Muscle of leg (tissue), 11 donors: ENCODE measurements around the gene CTRL. TPM values are rescaled to one million over a fixed set of nuclear protein-coding genes. Genes with fewer than 3 reads are reported as not detected.

Experiments used
- DNase-seq: peaks from one replicate; pipeline ENCODE4 v3.0.0; 2013
- H3K27ac ChIP-seq: one replicate; pipeline ENCODE4 v1.5.1; 2013; ENCODE audit warnings: mild to moderate bottlenecking, low read length, control low read depth
- H3K27me3 ChIP-seq: one replicate; pipeline ENCODE4 v1.6.1; 2013; ENCODE audit warnings: low read length; ENCODE audit not compliant: control insufficient read depth, insufficient read depth
- H3K36me3 ChIP-seq: one replicate; pipeline ENCODE4 v1.6.1; 2013; ENCODE audit warnings: low read length; ENCODE audit not compliant: control insufficient read depth, insufficient read depth
- H3K4me1 ChIP-seq: one replicate; pipeline ENCODE4 v1.6.1; 2013; ENCODE audit warnings: low read length; ENCODE audit not compliant: control insufficient read depth, insufficient read depth
- H3K4me3 ChIP-seq: one replicate; pipeline ENCODE4 v1.5.1; 2013; ENCODE audit warnings: low read length, control low read depth
- H3K9me3 ChIP-seq: replicated peaks from 2 replicates; pipeline ENCODE4 v1.6.1; 2013; ENCODE audit warnings: low read depth, low read length; ENCODE audit not compliant: control insufficient read depth
- WGBS: methylation state at CpG from one replicate; pipeline ENCODE4 v1.1.5; 2013; ENCODE audit warnings: missing lambda C conversion rate; ENCODE audit not compliant: insufficient coverage; 5-methylcytosine and 5-hydroxymethylcytosine counted together
- polyA plus RNA-seq, 8 donors: library from polyadenylated mRNA; unstranded; fragments of 120-200 nt; gene quantifications; one replicate each; pipeline versions ENCODE4 v1.2.1 to v1.2.3, GENCODE V29; 2013; ENCODE audit warnings: inconsistent platforms in 1 of 8, low replicate concordance in 1 of 8; ENCODE audit not compliant: insufficient read length in 8 of 8, insufficient read depth in 1 of 8
- total RNA-seq: library from RNA; stranded (reverse); fragments of 120-200 nt; gene quantifications from one replicate; pipeline ENCODE4 v1.2.4, GENCODE V29; 2013

The CTRL gene
- total and polyA plus RNA-seq, 9 donors: 0.66 to 5.2 (median 3.6) TPM

DNA sequence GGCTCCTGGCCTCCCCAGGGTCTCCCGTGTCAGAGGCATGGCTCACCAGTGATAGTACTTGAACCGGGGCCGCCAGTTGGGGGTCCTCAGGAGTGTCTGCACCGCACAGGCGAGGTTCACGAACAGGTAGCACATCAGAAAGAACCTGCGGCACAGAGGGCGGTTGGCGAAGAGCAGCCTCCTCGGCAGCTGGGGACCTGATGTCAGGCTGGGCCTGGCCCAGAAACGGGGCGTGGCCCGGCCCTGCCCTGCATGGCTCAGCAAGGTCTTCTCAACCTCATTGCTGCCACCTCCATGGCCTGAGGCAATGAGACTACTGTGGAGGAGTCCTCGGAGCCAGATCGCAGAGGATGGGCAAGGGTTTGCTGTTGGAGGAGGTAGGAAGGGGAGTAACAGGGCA lies 16.4 kb upstream of the CTRL start:
- Histone ChIP-seq H3K4me3 (no peak overlapping the region), H3K4me1 (peaks cover 41% of the 10 kb centered on the region), H3K27me3 (no peaks in the 10 kb centered on the region), H3K36me3 (peaks cover 92% of the 10 kb centered on the region), H3K27ac (no peak overlapping the region), H3K9me3 (no peaks in the 10 kb centered on the region)
- DNase-seq: no peak
- 93% methylated on average over 15 of the region's 15 CpGs for WGBS

DNA sequence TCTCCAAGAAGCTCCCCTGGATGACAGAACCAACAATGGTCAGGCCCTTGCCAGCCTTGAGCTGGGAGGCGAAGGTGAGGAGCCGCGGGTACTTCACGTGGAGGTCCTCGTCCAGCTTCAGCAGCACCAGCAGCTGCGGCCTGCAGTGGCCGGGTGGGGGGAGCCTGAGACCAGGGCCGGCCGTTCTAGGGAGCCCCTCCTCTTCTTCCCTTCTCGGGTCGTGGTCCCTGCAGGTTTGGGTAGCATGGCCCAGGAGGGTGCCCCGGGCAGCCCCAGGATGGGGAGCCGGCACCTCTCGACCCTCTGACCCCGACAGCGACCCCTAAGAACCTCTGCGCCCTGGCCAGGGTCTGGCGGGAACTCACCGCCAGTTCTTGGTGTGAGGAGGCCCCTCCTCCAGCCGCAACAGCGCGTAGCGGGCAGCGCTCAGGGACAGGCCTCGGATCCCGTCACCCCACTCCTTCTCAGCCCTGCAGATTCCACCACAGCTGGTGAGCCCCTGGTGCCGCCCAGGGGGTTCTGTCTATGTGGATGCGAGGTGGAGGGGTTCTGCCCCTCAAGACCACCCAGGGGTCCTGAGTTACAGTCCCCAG lies 15.4 kb upstream of the CTRL start:
- no peak for DNase-seq
- Histone ChIP-seq H3K9me3 (no peaks in the 10 kb centered on the region), H3K36me3 (peaks cover 98% of the 10 kb centered on the region), H3K4me3 (no peak overlapping the region), H3K27me3 (no peaks in the 10 kb centered on the region), H3K4me1 (peaks cover 40% of the 10 kb centered on the region), H3K27ac (no peak overlapping the region)
- WGBS: 89% methylated on average over 20 of the region's 28 CpGs

DNA sequence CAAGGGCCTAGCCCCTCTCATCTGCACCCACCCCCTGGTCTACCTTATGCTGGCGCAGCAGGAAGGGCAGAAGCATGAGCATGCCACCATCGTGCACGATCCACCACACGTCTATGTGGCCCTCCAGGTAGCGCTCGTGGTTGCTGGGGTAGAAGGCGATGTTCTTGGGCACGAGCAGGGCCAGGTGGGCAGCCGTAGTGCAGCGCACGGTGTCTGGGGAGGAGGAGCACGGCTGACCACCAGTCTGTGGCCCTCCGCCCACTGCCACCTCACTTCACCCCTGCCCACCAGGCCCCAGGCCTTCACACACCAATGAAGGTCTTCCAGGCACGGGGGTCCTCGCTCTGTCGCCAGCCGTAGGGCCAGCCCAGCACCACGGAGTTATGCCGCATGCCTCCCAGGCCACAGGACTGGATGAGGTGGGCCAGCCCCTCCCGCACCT lies 14.5 kb upstream of the CTRL start:
- H3K36me3 ChIP-seq: peaks cover 98% of the 10 kb centered on the region
- no peak overlapping the region for H3K27ac ChIP-seq
- WGBS: 88% methylated on average over 18 of the region's 20 CpGs
- H3K4me3 ChIP-seq: no peak overlapping the region
- no peaks in the 10 kb centered on the region for H3K9me3 ChIP-seq
- no peaks in the 10 kb centered on the region for H3K27me3 ChIP-seq
- no peak for DNase-seq
- H3K4me1 ChIP-seq: peaks cover 31% of the 10 kb centered on the region

DNA sequence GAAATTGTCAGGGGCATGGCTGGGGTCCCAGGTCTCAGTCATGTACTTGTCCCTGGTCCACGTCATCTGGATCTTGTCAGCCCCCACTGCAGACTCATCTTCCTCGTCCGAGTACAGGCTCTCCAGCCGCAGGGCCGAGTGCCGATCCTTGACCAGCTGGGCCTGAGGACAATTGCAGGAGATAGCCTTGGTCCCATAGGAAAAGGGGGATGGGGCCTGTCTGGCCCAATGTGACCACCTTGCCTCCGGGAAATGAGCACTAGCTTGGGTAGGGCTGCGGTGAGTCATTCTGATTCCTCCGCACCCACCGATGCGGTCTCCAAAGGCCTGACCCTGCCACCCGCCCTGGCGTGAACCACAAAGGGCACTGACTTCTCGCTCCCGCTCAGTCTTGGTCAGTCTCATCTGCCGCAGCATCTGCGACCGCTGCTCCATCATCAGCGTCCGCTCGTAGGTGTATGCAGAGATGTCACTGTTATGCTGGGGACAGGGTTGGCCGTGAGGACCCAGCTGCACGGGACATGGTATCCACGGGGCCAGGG lies 13.8 kb upstream of the CTRL start:
- whole genome bisulfite sequencing: 85% methylated on average over 18 of the region's 24 CpGs
- H3K4me3 ChIP-seq: no peak overlapping the region
- H3K9me3 ChIP-seq: no peaks in the 10 kb centered on the region
- H3K36me3 ChIP-seq: peaks cover 93% of the 10 kb centered on the region
- peaks cover 24% of the 10 kb centered on the region for H3K4me1 ChIP-seq
- peak overlapping the region; percentile 13 for H3K27ac ChIP-seq
- no peak for DNase-seq
- H3K27me3 ChIP-seq: no peaks in the 10 kb centered on the region

DNA sequence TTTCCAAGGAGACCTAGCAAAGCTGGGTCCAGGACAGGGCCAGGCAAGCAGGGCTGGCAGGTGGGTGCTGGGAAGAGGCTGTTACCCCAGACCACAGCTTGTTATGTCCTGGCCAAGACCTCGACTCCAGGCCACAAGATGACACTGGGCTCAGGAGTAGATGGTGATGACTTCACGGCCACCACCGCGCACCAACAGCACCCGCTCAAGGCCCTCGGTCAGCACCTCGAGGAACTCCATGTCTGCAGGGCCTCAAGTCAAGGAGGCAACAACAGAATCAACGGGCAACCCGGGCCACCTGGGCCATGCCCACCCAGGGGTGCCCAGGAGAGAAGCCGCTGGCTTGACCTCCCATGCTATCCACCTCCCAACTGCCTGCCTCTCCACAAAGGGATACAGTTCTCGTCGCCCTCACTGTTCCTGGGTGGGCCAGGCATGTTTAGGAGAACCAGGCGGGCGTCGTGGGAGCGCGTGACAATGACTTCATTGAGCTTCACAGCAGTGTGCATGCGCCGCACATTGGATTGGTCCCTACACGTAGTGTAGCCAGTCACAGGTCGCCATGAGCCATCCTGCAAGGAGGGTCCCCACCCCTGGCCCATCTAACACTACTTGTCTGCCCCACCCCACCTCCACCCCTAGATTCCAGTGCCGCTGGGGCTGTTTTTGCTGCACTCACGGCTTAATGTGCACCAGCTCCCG lies 13.2 kb upstream of the CTRL start:
- peaks cover 88% of the 10 kb centered on the region for H3K36me3 ChIP-seq
- H3K9me3 ChIP-seq: no peaks in the 10 kb centered on the region
- peak overlapping the region; percentile 85 for H3K27ac ChIP-seq
- 86% methylated on average over 23 of the region's 24 CpGs for WGBS
- H3K4me3 ChIP-seq: no peak overlapping the region
- peaks cover 24% of the 10 kb centered on the region for H3K4me1 ChIP-seq
- H3K27me3 ChIP-seq: no peaks in the 10 kb centered on the region
- no peak for DNase-seq

DNA sequence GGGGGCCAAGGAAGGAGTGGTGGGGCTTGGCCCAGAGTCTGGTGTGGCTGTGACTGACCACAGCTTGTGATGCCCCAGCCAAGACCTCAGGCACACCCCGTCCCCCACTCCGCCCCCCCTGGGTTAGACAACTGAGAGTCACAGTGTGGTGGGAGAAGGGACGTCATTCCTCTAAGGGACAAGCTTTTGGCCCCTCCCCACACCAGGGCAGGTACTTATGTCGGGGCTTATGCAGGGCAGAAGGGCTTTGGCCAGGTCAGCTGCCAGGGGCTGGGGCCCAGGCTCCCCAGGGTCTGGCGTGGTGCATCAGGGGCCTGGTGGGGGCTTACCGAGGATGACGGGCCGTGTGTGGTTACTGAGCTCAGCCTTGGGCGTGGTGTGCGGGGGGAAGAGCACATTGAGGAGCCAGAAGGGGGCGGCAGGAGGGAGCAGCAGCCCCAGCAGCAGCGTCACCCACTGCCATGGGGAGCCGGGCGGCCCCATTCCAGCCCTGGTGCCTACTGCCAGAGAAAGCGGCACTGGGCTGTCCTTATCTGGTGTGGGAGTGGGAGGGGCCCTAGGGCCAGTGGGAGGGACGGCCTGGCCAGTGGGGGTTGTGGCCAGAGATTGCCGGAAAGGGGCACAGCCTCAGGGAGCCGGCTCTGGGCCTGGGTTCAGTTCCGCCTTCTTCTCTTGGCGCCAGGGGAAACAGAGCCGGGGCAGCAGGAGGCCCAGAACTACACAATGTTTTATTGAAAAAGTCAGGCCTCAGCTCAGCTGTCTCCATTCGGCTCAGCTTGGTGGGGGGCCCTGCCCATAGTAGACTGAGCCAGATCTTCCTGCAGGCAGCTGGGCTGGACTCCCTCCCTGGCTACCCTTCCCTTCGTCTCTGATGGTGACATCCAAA lies 12.2 kb upstream of the CTRL start, which contains the start of gene LCAT:
Gene LCAT (minus strand): TSS at position 502 of the 886 bp plus-strand sequence. CDS start 19 bp downstream, at position 483.
- Histone ChIP-seq H3K4me3 (no peak within 1 kb of the TSS), H3K27ac (peak within 1 kb of the TSS; percentile 85), H3K36me3 (peaks cover 87% of the 10 kb centered on the region), H3K9me3 (no peaks in the 10 kb centered on the region), H3K27me3 (no peaks in the 10 kb centered on the region), H3K4me1 (peaks cover 24% of the 10 kb centered on the region)
- 48% methylated on average over 19 of the region's 23 CpGs for WGBS
- peak; percentile 80 for DNase-seq

DNA sequence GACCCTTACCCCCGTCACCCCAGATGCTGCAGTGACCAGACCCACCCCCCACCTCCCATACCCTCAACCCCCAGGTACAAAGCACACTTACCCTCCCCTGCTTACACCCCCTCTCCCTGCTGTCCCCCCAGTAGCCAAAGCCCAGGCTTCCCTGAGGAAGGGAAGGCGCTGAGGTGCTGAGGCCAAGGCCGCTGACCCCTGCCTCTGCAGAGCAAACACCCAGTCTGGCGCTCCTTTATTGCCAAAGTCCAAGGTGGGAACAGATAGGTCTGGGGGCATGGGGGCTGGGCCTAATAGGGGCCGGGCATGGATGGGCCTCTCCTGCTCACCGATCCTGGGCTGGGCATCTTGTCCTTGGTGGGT lies 11.6 kb upstream of the CTRL start:
- no peak overlapping the region for H3K4me3 ChIP-seq
- WGBS: 81% methylated on average over 5 of the region's 6 CpGs
- DNase-seq: no peak
- H3K27me3 ChIP-seq: no peaks in the 10 kb centered on the region
- peak overlapping the region; percentile 85 for H3K27ac ChIP-seq
- H3K36me3 ChIP-seq: peaks cover 81% of the 10 kb centered on the region
- H3K9me3 ChIP-seq: no peaks in the 10 kb centered on the region
- H3K4me1 ChIP-seq: peaks cover 24% of the 10 kb centered on the region

DNA sequence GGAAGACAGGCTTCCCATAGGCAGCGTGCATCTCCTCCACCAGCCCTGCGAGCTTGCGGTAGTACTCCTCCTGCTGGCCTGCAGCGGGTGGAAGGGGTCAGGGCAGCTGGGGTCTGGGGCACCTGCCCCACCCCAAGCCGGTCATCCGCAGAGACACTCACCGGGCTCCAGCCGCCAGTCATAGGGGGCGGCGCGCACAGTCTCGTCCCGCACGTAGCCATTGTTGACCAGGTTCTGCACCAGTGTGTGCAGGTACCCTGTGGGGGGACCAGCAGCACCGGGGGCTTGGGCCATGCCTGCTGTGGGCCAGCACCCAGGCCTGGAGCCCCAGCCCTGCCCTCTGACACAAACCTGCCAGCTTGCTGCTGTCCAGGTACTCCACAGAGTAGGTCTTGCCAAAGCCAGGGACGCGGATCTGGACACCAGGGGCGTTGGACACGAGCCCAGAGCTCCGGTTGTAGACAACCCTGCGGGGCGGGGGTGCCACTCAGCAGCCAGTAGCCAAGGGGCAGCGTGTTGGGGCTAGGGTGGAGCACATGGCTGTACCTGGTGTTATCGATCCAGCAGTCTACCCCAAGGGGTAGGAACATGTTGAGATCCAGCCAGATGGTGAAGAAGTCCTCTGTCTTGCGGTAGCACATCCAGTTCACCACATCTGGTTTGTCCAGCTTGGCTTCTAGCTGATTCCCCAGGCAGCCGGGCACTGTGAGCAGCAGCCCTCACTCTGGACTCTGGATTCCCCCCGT lies 11.0 kb upstream of the CTRL start:
- no peak overlapping the region for H3K27ac ChIP-seq
- H3K36me3 ChIP-seq: peaks cover 75% of the 10 kb centered on the region
- no peaks in the 10 kb centered on the region for H3K27me3 ChIP-seq
- 83% methylated on average over 25 of the region's 27 CpGs for WGBS
- no peak overlapping the region for H3K4me3 ChIP-seq
- no peaks in the 10 kb centered on the region for H3K9me3 ChIP-seq
- DNase-seq: no peak
- peaks cover 24% of the 10 kb centered on the region for H3K4me1 ChIP-seq

DNA sequence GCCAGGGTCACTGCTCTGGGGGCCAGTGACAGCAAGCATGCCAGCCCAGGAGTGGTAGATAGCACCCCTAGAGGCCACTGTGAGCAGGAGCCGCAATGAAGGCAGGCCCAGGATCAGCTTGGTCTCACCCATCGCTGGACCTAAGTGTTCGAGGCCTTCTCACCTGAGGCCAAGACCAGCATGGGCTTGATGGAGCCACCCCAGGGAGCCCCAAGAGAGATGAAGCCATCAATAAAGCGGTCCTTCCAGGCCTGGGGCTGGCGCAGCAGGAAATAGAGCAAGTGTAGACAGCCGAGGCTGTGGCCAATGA lies 10.5 kb upstream of the CTRL start:
- Histone ChIP-seq H3K27ac (no peak overlapping the region), H3K4me1 (peaks cover 26% of the 10 kb centered on the region), H3K9me3 (no peaks in the 10 kb centered on the region), H3K4me3 (no peak overlapping the region), H3K36me3 (peaks cover 70% of the 10 kb centered on the region), H3K27me3 (no peaks in the 10 kb centered on the region)
- WGBS: 54% methylated on average over 6 of the region's 6 CpGs
- DNase-seq: no peak
